Measurements from ENCODE around the gene KRT39. TPM values are rescaled to one million over a fixed set of nuclear protein-coding genes. Genes with fewer than 3 reads are reported as not detected.

KRT39 gene
- total and polyA plus RNA-seq, 2 experiments from 2014 or later: not detected

DNA sequence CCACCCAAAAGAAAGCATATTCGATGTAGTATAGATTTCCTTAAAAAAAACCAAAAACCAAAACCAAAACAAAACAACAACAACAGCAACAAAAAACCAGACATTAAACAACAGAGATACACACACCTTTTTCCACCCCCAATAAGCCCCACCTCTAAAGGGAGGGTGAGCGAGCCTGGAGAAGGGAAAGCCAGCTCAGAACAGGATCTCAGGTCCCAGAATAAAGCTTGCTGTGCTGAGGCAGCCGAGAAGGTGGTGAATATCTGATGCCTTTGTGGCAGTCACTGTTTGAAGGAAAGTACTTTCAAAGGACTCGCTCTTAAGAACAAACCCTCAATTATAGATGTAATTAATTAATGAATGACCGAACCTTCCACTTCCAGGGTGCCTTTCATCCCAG, 29.8 kb downstream of the KRT39 start (continued):
- TF ChIP-seq REST (IDR thresholded peaks at IDR 0.05; ENCODE audit: unreplicated experiment) (no peak), ZNF114 (CRISPR knock-in tag; IDR thresholded peaks at IDR 0.05) (no peak), EZH2phosphoT487 (IDR thresholded peaks at IDR 0.05; ENCODE audit: unreplicated experiment) (no peak), EZH2 (IDR thresholded peaks at IDR 0.05; ENCODE audit: low read depth, unreplicated experiment) (no peak), JUNB (IDR thresholded peaks at IDR 0.05; ENCODE audit: unreplicated experiment) (no peak), NANOG (IDR thresholded peaks at IDR 0.05; ENCODE audit: borderline replicate concordance) (no peak), ZNF331 (CRISPR knock-in tag; IDR thresholded peaks at IDR 0.05; ENCODE audit: low read depth) (no peak), STAT1 (IDR thresholded peaks at IDR 0.05; ENCODE audit: unreplicated experiment) (no peak), CTCF (conservative IDR thresholded peaks at IDR 0.05; ENCODE audit: low read depth in 2 of 2) (no peak), CREB1 (CRISPR knock-in tag; IDR thresholded peaks at IDR 0.05; ENCODE audit: low read depth) (no peak), POLR2AphosphoS5 (IDR thresholded peaks at IDR 0.05; ENCODE audit: low read depth) (no peak)
- TF ChIP-seq, protein P1, sequence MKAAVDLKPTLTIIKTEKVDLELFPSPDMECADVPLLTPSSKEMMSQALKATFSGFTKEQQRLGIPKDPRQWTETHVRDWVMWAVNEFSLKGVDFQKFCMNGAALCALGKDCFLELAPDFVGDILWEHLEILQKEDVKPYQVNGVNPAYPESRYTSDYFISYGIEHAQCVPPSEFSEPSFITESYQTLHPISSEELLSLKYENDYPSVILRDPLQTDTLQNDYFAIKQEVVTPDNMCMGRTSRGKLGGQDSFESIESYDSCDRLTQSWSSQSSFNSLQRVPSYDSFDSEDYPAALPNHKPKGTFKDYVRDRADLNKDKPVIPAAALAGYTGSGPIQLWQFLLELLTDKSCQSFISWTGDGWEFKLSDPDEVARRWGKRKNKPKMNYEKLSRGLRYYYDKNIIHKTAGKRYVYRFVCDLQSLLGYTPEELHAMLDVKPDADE (IDR thresholded peaks at IDR 0.05): no peak

GRCh38 chr17:40936437-40936971, 30.2 kb downstream of the KRT39 start:
- peaks cover 7% of the 10 kb centered on the region for H3K27me3 Mint-ChIP-seq (ENCODE audit: insufficient read depth, low read depth, poor library complexity)
- H3K4me2 ChIP-seq: no peak overlapping the region
- TF ChIP-seq CTCF (conservative IDR thresholded peaks at IDR 0.05; ENCODE audit: low read depth in 2 of 2) (no peak), NANOG (IDR thresholded peaks at IDR 0.05; ENCODE audit: borderline replicate concordance) (no peak), EZH2 (IDR thresholded peaks at IDR 0.05; ENCODE audit: low read depth, unreplicated experiment) (no peak), JUNB (IDR thresholded peaks at IDR 0.05; ENCODE audit: unreplicated experiment) (no peak)

More at GRCh38 chr17:40936437-40936971, 30.2 kb downstream of the KRT39 start:
- Mint-ChIP-seq H3K9me3 (no peaks in the 10 kb centered on the region), H3K27ac (no peak overlapping the region), H3K4me1 (peaks cover 9% of the 10 kb centered on the region), H3K4me3 (no peak overlapping the region), H3K36me3 (ENCODE audit: low read depth) (no peaks in the 10 kb centered on the region)
- no peak overlapping the region for H2AFZ ChIP-seq
- H3K79me2 ChIP-seq (replicated peaks; ENCODE audit: insufficient read depth): no peaks in the 10 kb centered on the region
- no peaks in the 10 kb centered on the region for H3F3A ChIP-seq (replicated peaks; ENCODE audit: low read depth)
- ATAC-seq: no peak; the same call in 2 of the 3 replicates
- no peaks in the 10 kb centered on the region for H3K9me2 ChIP-seq (ENCODE audit: insufficient read depth)
- no peak for DNase-seq (ENCODE audit: low spot score)
- H3K36me3 ChIP-seq (ENCODE audit: insufficient read depth): no peaks in the 10 kb centered on the region
- no peaks in the 10 kb centered on the region for H4K20me1 ChIP-seq (replicated peaks; ENCODE audit: insufficient read depth)
- no peaks in the 10 kb centered on the region for H3K27me3 ChIP-seq (ENCODE audit: insufficient read depth)
- H3K4me3 ChIP-seq: no peak overlapping the region
- no peak overlapping the region for H3K27ac ChIP-seq (ENCODE audit: low read depth)
- no peaks in the 10 kb centered on the region for H3K4me1 ChIP-seq (ENCODE audit: insufficient read depth)

Measured in GM23338 (cell line).